Suppressor macrophage treated with lipopolysaccharide for 4 hours (primary cell): ENCODE data around the gene ATP11B.
A peak's percentile ranks its signal among the peaks of the same experiment; 100 is the strongest.
"Not testable (repeated sequence)": the region's sequence is repeated elsewhere in the genome, so short reads cannot be mapped to it uniquely, and the experiment has no call there.

Source experiments
- DNase-seq: peaks from one replicate; pipeline ENCODE4 v3.0.0-alpha.2; 2020

Gene ATP11B

DNA sequence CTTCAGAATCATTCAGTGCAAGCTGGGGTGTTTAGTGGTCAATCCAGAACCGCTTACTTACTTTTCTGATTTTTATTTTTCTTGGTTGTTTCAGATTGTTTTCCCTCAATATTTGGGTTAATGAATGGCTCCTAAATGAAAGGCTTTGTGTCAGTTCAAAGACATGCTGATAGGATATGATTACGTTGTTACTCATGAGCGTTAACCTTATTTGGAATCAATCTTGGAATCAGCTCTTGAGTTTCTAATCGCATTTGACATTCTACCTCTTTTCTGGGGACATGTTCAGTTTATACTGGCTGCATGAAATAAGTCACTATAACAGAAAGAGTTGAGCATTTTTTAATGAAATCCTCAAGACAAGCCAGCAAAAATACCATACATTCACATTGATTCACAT lies 50.2 kb downstream of the ATP11B start:
- DNase-seq: no peak

DNA sequence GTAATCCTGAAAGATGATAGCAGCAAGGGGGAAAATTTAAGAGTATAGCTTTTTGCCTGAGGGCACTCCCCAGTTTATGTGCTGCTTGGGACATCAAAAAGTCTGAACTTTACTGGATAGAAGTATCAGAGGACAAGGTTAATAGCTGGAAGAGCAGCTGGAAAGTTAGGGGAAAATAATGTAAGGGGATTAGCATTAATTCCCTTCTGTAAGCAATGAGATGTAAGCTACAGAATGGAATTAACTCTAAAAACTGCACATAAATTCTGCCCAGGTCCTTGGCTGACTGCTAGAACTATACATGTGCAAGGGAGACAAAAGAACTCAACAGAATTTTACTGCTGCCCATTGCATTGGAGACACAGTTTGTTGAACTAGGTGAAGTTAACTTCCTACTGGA lies 55.6 kb downstream of the ATP11B start:
- no peak for DNase-seq

DNA sequence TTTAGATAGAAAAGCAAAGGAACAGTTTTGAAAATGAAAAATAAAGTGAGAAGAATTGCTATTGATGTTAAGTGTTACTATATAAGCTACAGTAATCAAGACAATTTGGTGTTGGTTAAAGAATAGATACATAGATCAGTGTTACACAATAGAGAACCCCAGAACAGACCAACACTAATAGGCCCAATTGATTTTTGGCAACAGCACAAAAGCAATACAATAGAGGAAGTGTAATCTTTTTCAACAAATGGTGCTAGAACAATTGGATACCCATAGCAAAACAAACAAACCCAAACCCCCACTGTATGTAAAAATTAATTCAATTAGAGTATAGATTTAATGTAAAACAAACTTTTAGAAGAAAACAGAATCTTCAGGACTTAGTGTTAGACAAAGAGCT lies 61.8 kb downstream of the ATP11B start:
- no peak for DNase-seq

DNA sequence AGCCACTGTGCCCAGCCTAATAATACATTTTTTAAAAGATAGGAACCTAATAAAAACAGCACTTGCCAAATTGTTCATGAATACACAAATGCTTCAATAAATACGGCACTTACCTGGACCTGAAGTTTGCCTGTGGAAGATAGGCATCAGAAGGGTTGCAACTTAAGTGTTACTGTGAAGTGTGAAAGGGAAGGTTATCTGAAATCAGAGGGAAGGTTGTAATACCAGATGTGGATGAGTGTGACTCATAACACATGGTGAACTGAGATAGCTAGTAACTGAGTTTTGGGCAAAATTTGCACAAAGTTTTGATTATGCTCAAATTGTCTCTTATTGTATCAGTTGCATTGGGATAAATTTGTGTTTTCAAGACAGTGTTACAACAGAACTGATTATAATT lies 68.0 kb downstream of the ATP11B start:
- DNase-seq: no peak

DNA sequence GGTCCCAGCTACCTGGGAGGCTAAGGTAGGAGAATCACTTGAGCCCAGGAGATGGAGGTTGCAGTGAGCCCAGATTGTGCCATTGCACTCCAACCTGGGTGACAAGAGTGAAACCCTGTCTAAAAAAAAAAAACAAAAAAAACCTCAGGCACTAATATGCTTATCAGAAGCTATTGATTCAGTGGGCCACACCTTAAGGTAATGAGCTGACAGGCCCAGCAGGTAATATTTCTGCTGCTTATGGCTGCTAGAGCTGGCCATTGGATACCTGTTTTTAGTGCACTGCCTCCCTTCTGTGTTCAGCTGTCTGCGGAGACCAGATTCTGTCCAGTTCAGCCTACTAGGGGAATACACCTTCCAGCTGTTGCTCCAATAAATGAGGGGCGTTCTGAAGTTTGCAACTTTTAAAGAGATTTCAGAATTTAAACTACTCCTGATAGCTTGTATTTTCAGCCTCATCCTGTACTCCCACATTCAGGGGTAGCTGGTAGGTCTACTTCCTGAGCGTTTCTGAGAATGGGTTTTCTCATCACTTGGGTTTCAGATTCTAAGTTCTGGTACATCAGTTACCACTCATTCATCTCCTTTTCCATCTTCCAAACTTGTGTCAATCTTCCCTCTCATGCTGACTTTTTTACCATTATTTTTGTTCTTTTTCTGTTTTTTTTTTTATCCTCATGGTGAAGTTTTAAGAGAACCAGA lies 69.0 kb downstream of the ATP11B start:
- DNase-seq: no peak

DNA sequence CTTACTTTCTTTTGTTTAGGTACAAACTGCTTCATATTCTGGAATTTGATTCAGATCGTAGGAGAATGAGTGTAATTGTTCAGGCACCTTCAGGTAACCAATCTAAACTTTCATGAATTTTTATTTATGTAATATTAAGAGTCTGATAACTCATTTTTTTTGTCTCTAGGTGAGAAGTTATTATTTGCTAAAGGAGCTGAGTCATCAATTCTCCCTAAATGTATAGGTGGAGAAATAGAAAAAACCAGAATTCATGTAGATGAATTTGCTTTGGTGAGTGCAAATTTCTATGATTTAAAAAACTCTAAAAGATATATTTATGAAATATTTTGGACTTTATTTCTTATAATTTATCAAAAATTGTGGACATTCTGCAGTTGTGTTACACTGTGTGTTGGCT lies 75.8 kb downstream of the ATP11B start:
- DNase-seq: no peak

DNA sequence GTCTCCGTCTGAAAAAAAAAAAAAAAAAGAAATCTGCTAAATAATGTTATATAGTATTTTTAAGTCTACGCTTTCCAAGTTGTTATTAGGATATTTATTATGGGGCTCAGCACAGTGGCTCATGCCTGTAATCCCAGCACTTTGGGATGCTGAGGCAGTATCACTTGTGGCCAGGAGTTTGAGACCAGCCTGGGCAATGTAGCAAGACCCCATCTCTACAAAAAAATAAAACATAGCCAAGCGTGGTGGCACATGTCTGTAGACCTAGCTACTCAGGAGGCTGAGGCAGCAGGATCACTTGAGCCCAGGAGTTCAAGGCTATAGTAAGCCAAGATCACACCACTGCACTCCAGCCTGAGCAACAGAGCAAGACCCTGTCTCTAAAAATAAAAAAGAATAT lies 77.6 kb downstream of the ATP11B start:
- DNase-seq: not testable (repeated sequence)

DNA sequence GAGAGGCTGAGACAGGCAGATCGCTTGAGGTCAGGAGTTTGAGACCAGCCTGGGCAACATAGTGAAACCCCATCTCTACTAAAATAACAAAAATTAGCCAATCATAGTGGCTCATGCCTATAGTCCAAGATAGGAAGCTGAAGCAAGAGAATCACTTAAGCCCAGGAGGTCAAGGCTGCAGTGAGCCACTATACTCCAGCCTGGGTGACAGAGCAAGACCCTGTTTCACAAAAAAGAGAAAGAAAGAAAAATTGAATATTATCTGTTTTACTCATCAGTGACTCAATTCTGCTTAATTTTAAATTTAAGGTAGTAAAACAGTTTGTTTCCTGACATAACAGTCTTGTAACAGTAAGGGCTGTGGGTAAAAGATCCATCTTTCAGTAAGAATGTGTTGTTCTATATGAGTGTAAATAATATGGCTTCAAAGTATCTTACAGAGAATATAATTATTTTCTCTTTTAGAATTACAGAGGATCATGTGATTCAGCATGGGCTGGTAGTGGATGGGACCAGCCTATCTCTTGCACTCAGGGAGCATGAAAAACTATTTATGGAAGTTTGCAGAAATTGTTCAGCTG lies 85.8 kb downstream of the ATP11B start:
- DNase-seq: no peak

DNA sequence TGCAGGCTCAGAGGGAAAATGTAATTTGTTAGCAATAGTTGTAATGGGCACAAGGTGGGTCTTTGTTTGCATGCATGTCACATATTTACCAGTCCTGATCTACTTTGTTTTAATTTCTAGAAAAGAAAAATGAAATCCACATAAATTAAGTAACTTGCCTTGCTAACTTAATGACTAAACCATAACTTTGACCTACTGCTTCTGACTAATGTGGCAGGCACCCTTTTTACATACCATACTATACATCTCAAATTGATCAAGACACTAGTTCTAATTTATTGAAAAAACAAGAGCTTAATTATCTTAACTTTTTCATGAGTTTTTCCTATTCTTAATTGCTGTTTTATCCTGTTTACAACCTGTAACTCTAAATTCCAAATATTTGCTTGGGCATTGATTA lies 93.2 kb downstream of the ATP11B start:
- DNase-seq: no peak

DNA sequence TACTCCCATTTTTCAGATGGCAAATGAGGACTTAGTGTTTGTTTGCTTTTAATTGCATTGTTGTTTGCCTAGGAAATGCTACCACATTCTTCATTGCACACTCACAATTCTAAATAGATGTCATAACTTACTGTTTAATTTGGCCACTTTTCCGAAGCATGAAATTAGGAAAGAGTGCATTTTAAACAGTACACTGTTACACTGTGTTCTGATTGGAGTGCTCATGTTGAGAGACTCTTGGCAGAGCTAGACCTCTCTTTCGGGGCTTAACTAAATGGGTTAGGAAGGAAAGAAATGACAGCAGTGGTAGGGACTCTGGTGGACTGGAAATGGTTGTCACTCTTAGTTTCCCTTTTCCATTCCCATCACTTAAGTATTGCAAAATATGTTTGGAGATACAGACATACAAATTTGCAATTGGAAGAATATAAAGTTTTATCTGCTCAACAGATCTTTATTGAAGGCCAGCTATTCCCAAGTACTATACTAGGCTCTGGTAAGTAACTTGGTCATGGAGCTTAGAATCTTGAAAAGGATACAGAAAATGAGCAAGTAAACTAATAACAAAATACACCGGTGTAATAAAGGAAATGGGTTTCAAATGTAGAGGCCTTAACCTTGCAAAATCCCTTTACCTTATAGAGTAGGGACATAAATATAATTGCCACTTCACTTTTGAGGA lies 96.8 kb downstream of the ATP11B start:
- no peak for DNase-seq

DNA sequence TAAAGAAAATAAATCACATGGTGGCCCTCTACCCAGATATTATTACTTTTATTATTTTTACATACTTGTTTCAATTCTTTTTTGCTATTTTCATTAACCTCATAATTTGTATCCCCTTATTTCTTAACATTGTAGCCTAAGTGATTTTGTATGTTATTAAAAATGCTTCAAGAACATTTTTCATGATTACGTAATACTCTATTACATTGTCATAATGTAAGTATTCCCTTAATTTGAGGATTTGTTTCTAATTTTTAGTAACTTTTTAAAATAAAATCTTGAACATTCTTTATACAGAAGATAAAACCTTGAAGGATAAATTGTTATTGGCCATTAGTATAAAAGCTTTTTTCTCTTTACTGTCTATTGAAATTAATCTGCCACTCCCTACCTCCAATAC lies 98.1 kb downstream of the ATP11B start:
- no peak for DNase-seq

DNA sequence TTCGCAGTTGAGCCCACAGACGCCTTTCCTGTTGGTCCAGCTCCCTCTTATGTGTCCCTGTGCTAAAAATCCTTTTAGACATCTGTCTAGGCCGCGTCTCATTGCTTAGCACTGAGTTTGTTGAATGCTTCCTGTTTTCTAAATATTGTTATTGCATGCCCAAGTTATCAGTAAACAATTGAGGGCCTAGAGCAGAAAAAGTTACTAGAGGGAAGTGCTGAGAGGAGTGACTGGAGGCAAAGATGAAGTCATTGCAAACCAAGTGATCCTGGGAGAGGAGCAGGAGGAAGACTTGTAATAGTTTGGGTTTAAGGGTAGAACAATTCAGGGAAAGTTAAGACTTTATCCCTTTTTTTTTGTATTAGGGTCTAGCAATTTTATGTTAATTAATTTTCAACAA lies 98.9 kb downstream of the ATP11B start:
- peak; percentile 10 for DNase-seq

DNA sequence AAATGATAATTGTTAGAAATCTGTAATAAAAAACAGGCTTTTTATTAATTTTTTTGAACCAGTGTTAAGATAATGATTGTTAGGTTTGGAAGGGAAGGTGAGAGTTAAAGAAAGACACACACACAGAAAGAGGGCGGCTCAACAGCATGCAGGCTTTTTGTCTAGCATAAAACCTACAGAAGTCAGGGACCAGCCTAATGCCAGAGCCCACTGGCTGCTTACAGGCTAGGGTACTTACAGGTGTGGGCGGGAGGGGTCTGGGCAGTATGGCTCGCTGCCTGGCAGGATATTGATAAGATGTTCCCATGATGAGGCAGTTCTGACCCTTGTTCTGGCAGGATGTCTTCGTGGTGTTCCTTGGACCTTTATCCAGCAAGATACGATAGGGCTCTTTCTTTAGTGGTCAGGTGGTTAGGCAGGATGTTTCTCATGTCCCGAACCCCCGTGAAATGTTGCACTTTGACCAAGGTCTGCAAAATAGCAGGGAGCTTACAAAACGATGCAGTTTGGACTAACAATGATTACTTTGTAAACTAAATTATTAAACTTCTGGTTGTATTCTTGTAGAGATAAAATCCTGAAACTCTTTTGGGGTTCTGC lies 102.3 kb downstream of the ATP11B start:
- DNase-seq: no peak

DNA sequence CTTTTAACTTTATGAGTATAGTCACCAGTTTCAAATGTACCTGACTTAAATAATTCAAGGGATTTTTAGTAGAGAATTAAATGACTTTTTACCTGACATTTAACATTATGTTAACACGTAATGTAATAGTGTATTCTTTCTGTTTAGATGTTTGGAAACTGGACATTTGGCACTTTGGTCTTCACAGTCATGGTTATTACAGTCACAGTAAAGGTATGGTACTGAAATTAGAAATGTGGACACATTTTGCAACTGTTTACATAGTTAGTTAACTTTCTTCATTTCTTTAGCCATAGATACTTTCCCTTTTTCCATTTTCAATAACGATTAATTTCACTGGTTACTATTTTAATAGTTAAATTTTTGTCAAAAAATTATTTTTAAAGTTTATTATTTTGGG lies 103.2 kb downstream of the ATP11B start:
- DNase-seq: no peak

DNA sequence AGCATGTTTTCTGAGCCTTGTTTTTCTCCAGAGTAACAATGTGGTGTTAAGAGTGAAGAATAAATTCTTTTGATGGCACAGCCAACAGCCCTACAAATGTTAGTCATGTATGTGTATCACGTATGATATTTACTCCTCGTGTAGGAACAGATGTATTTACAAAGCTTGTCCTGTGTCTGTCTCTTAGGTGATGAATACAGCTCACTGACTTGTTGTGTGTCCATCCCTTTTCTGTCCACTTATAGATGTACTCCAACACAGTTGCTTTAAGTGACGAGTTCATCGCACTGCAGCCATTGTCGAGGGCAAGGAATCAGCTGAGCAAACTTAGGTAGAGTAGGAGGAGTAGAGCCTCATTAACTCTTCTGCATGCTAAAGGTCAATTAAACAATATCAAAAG lies 108.9 kb downstream of the ATP11B start:
- no peak for DNase-seq

DNA sequence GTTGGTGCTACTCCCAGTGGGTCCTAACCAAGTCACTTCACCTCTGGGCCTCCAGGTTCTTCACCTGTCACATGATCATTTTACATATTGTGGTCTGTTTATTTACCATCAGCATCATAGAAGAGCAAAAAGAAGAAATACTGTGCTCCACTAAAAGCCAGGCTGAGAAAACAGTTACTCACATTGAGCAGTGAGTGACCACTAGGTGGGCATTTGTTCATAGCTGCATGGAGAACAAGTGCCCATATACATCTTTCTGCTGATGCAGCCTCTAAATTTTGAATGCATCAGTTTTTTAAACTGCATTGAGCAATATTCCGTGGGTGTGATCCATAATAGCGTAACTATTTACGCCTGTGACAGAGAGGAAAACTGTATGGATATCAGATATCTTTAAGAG lies 110.9 kb downstream of the ATP11B start:
- no peak for DNase-seq

DNA sequence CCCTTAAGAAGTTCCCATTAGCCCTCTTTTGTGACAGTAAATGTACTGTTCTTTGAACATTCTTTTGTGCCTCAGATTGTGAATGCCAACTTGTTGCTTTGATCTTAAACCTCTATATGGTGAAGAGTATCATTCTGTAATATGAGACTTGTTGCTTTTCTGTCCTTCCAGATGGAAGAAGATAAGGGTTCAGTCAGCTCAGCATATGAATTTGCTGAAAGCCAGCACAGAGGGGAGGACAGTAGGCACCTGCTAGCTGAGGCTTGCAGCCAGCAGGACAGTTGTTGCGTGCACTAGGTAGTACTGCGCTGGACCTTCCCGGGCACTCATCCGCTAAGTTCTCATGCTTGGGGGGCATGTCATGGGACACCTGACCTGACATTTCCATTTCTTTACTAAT lies 112.3 kb downstream of the ATP11B start:
- no peak for DNase-seq

DNA sequence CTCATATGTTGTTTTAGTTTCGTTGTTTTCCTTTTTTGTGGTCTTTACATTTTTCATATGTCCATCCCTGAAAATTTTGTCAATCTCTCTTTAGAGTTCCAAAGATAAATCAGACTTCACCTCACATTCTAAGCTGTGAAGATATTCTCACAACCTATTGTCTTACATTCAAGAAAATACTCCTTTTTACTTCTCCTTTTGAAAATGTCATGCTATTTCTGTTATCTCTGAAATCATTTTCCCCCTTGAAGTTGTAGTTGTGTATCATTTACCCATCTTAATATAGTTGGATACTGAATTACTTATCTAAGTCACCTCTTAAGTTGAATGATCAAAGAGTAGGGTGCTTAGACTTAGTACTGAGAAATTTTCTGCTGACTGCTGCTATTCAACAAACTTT lies 112.7 kb downstream of the ATP11B start:
- no peak for DNase-seq

DNA sequence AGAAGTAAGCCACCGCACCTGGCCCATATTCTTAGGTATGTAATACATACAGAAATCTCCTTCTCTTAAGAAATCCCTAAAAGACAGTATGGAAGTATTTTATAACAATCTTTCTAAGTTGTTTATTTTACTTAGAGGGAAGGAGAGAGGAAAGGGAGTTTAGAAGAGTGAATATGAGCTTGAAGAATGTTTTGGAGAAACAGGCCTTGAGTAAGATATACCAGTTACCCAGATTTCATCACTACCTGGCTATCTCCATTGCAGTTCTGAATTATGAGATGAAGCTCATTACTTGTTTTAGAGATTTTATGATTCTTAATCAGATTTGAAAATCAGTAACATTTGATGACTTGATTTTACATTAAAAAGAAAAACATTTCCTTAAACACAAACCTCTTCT lies 115.2 kb downstream of the ATP11B start:
- no peak for DNase-seq

DNA sequence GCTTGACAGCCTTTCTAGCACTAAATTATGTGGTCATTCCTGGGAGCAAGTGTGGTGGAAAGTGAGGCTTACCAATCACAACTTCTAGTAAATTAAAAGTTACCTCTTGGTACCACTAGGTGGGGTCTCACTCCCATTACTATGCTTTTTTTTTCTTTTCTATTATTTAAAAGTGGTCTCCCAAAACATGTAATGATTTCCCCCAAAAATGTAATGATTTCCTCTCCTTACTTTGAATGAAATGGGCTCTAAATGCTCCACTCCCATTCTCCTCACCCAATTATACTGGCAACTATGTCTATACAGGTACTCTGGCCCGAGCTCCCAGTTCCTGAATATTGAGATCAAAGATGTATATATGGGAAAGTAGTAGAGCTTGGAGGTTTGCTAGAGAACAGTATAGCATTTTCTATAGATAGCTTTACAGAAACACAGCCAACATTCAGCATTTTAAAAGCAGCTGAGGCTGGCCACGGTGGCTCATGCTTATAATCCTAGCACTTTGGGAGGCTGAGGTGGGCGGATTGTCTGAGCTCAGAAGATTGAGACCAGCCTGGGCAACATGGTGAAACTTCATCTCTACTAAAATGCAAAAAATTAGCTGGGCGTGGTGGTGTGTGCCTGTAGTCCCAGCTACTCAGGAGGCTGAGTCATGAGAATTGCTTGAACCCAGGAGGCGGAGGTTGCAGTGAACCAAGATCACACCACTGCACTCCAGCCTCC lies 116.2 kb downstream of the ATP11B start:
- peak; percentile 24 for DNase-seq

DNA sequence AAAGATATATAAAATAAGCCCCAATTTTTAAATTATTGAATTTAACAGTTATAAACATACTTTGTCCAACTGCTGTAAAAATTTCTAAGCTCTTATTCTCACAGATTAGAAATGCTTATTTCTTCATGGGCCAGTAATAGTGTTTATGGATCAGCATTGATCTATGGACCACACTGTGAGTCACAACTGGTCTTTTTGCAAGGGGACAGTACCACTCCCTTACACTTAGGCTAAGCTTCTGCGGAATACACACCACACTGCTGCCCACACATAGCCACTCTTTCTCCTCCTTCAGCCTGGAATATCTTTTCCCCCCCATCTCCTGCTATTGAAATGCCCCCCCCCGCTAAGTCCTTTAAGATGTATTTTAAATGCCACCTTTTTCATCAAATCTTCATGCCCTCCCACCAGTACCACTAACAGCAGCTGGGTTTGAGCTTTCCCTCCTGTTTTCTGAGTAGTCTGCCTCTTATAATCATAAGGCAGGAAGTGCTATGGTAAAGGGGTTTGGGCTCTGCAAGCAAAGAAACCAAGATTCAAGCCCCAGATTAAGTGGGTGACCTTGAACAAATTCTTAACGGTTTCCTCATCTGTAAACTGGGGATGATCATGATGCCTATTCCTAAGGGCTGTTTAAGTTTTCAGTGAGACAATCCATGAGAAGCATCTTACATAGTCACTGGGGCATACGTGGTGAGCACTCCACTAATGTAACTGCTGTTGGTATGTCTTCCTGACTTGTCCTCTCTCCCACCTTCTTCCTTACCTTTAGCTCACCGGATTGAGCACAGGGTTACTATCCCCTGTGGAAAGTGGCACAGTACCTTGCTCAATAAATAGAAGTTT lies 117.9 kb downstream of the ATP11B start:
- no peak for DNase-seq

DNA sequence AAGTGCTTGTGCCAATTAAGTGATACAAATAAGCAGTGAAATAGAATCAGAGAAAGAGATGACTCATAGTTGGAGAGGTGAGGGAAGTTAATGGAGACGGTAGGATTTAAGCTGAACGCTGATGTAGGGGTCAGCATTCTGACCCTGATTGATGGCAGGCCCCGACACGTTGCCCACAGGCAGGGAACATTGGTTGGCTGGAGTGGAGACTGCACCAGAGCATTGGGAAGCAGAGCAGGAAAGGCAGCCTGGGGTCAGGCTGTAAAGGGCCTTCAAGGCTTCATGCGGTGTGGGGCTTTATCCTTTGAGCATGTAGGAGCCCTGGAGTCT lies 118.4 kb downstream of the ATP11B start:
- DNase-seq: no peak

DNA sequence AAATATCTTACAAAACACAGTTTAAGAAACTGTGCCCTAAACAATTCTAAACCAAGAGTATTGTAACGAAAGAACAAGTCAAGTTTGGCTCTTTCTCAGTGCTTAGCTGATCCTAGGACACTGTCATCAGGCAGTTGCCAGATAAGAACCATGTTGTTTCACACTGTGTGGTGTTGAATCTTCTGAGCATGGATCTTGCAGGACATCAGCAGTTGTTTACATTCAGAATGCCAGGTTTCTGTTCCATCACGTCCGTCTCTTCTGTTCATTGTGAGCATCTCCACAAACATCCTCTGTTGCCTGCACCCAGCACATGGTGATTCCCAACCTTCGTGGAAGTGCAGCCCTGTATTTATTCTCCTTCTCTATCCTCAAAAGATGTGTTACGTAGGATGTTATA lies 119.2 kb downstream of the ATP11B start:
- DNase-seq: no peak
